GM19328 (cell line): ENCODE results near the gene RIIAD1.
"Not testable (repeated sequence)": the region's sequence is repeated elsewhere in the genome, so short reads cannot be mapped to it uniquely, and the experiment has no call there.

ENCODE experiments used
- ATAC-seq: cut with Tn5 transposase; IDR thresholded peaks from one replicate; pipeline ENCODE4 v1.9.1; 2021; ENCODE audit warnings: mild to moderate bottlenecking, moderate library complexity; ENCODE audit not compliant: unreplicated experiment

Gene RIIAD1

GRCh38 chr1:151729966-151730291 is 8.6 kb downstream of the RIIAD1 start:
- ATAC-seq, result no peak

DNA sequence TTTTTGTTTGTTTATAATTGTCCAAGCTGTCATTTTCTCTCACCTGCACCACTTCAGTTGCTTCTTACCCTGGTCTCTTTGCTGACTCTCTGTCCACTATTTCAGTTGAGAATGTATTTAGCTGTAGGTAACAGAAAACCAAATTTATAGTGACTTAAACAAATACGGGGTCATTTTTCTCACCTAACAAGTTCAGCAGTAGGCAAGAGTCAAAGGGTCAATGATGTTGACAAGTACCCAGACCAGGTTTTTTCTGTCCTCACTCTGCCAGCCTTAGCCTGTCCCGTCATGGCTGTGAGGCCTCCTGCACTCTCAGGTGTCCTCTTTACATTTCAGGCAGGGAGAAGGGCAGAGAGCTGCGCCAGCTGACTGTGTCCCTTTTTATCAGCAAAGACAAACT is 11.8 kb downstream of the RIIAD1 start:
- ATAC-seq, result no peak

GRCh38 chr1:151733995-151734394 is 12.7 kb downstream of the RIIAD1 start:
- ATAC-seq, result not testable (repeated sequence)

- no peak for ATAC-seq
These were observed 15.7 kb downstream of the RIIAD1 start for GRCh38 chr1:151737026-151737425.

- no peak for ATAC-seq
These were observed 16.2 kb downstream of the RIIAD1 start for GRCh38 chr1:151737479-151737878.

- no peak for ATAC-seq
These were observed 18.5 kb downstream of the RIIAD1 start for GRCh38 chr1:151739590-151740355.

DNA sequence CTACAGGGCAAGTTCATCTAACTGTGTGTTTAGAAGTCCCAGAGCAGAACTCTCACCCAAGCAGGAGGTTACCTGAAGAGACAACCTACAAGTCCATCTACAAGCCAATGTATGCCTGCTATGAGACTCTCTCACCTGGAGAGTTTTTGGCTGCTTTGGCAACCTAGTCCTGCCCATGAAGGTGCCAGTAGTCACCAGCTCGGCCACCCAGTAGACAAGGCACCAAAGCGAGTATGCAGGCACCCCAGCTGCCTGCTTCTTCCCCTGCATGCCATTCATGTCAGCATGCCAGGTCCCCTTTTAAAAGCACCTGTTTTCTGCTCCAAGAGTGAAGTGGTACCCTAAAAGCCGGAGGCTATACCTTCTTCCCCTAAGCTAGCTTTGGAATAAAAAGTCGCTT is 20.2 kb downstream of the RIIAD1 start:
- no peak for ATAC-seq

DNA sequence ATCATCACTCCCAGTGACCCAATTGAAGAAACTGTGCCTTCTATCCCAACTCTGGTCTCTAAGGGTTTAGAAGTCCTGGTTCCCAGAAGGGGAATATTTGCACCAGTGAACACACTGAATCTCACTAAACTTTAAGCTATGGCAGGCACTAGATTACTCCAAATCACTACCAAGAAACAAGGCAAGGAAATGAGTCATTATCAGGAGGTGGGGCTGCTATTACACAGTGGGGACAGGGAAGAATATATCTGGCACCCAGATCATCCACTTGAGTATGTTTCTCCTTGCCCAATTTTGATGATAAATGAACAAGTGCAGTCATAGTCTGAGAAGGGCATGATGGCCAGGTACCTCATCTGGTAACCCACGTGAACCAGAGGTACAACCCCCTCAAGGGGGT is 35.0 kb downstream of the RIIAD1 start:
- no peak for ATAC-seq

DNA sequence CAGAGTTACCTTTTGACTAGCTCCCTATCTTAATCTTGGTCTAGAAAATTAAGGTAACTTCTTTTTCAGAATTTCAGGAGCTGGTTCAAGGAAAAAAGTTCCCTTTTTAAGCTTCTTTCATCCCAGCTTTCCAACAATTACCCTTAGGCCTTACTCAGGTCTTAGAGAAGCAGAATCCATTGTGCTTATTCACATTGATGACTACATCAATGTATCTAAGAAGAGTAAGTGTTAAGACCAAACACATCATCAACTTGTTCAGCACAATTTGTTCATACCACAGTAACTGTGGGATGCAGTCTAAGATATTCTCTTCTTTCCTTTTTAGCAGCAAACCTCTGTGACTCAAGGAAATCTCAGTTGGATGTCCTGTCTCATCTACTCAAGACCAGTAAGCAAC is 37.9 kb downstream of the RIIAD1 start:
- no peak for ATAC-seq

- ATAC-seq, result no peak
These were observed 39.5 kb downstream of the RIIAD1 start for GRCh38 chr1:151760597-151761385.

DNA sequence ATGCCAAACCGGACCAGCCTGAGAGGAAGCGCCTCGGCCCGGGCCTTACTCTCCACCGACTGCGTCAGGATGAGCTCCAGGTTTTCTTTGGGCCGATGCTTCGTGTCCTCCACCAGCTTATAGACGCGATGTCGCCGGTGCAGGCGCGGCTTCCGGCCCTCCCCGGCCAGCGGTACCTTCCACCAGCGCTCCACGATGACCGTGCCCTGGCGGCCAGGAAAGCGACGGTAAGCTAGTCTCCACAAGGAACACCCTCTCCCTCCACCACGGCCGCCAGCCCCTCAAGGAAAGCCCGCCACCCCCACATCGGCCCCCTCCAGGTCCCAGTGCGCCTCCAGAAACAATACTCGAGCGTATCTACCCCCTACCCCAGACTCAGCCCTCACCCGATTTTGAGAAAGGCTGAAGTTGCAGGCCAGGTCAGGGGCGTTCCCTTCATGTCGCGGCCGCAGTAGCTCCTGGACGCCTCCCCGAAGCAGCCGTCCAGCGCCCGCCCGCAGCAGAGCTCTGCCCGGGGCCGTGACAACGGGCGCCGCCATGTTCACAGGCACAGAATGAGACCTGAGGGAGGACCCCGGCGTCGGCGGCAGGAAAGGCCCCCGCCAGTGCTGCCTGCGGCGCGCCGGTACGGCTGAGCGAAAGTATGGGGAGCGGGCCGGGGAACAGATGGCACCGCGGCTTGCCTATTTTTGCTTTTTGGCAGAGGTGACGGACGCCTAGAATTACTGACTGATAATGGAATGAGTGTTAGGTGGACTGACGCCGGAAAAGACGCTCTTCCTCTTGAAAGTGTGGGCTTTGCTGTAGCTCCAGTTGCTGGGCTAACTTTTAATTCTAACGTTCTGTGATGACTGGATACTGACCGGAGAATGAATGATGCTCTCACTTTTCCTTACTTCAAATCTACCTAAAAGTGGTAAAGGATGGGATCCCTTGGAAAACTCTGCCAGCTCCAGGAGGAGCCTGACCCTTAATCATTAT is 41.9 kb downstream of the RIIAD1 start, which contains the start of gene MRPL9:
TSS of gene MRPL9 (minus strand) at position 556 of the 981 bp plus-strand sequence. CDS start at position 539, 17 bp downstream.
- ATAC-seq, result peak; percentile 79

DNA sequence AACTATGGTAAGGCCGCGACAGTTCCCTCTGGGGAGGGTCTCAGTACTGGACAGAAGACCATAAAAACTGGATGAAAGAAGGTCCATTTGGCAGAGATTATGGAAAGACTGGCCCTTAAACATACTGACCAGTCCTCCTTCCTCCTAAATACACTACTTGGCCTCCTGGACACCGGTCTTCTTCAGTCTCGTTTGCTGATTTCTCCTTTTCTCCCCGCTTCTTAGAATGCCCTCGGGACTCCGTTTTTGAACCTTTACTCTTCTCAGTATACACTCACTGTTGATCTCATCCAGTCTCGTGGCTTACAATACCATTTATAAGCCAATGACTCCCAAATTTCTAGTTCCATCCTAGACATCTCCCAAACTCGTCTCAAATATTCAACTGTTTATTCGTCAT is 42.7 kb downstream of the RIIAD1 start:
- ATAC-seq, result no peak

GRCh38 chr1:151768351-151769066 is 47.2 kb downstream of the RIIAD1 start:
- ATAC-seq, result not testable (repeated sequence)

- not testable (repeated sequence) for ATAC-seq
These were observed 47.9 kb downstream of the RIIAD1 start for GRCh38 chr1:151769270-151769669.

DNA sequence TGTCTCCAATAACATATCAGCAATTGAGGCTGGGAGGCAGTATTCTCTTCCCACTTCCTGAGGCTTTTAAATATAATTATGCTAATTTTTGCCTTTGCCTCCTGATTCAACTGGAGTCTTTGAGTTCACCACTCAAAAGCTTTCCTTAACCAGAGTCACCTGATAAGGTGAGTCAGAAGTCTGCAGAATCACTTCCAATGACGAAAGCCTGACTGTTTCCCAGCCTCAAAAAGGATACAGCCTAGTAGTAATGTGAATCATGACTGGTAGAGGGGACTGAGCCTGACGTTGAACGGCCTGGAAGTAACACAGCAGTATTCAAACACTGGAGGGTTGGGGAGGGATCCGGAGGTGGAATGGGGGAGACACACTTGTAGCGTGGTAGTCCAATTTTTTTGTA is 52.4 kb downstream of the RIIAD1 start:
- no peak for ATAC-seq

- ATAC-seq, result no peak
These were observed 53.1 kb downstream of the RIIAD1 start for GRCh38 chr1:151774256-151774922.

DNA sequence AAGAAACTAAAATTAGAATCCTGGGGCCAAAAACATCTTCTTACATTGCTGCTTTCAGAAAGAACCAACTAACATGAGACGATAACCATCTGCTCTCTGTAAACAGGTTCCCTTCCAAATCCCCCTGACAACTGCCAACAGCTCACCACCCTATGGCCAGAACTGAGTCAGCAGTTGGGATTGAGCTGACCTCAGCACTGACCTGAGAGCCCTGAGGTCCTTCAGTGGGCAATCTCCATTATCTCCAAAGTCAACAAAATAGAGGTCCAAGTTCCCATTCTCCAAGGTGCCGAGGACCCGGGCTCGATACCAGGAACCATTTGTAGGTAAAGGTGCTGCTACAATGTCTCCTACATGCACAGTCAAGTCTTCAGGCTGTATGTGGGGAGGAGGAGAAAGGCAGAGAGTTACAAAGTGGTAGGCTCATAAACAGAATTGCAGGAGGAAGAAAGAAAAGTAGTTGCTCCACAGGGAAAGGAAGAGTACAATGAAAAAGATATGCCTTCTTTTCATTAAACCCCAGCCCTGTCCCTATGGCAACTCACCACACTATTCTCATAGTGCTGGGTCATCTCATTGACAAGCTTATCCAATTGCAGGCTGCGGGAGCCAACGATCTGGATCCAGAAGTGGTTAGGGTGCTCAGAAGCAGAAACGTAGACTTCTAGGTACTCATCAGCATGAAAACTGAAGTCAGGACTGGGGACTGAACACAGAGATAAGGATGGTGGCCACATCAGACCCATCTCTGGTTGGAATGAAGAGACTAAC is 54.8 kb downstream of the RIIAD1 start:
- no peak for ATAC-seq

- no peak for ATAC-seq
These were observed 55.3 kb downstream of the RIIAD1 start for GRCh38 chr1:151776665-151777062.

GRCh38 chr1:151777317-151777716 is 56.0 kb downstream of the RIIAD1 start:
- ATAC-seq, result no peak
